ENCODE data around the gene PRPF40A. TPM values are rescaled to one million over a fixed set of nuclear protein-coding genes. Genes with fewer than 3 reads are reported as not detected.
A peak's percentile ranks its signal among the peaks of the same experiment; 100 is the strongest.

PRPF40A gene
- total and polyA plus RNA-seq, 9 of the 15 experiments (the other 6 are each of a cell fraction or from before 2014, with no cell fraction given) = 168 to 304 (median 264) TPM

DNA sequence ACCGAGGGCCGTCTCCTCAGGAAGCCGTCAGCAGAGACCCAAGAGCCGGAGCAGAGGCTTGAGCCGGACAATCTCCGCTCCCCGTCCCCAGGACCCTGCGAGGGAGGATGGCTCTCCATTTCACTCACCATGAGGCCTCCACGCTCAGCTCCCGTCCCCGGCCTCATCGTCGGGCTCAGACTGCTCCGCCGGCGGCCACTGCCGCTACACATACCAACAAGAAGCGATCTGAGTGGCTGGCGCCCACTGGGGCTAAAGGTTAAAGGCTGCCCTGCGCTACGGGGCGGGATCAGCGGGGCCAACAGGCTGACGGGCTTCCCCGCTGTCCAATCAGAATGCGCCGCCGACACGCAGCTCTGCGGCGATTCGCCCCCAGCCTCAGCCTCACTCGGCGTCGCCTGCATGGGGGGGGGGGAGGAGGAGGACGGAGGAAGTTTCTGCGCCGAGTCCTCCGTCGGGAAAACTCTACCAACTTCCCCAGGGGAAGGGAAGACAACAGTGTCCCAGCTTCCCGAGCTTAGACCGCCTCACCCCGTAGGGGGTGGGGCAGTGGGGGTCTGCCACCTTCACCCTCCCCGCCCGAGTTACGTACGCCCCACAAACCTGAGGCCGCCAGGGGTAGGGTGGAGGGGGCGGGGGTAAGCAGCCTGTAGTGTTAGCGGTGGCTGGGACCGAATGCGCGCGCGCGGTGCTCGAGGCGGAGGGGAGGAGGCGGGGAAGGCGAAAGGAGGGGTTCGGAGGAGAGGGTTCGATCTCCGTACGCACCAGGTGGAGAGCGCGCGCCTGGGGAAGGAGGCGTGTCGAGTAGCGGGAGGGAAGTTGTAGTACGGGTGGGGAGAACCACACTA, at the start of gene PRPF40A (continued):
- TF ChIP-seq, protein P1, sequence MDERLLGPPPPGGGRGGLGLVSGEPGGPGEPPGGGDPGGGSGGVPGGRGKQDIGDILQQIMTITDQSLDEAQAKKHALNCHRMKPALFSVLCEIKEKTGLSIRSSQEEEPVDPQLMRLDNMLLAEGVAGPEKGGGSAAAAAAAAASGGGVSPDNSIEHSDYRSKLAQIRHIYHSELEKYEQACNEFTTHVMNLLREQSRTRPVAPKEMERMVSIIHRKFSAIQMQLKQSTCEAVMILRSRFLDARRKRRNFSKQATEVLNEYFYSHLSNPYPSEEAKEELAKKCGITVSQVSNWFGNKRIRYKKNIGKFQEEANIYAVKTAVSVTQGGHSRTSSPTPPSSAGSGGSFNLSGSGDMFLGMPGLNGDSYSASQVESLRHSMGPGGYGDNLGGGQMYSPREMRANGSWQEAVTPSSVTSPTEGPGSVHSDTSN (CRISPR knock-in tag; IDR thresholded peaks at IDR 0.05; ENCODE audit: low read depth) = peak; percentile 83
- TF ChIP-seq, protein P1 (tag; conservative IDR thresholded peaks at IDR 0.05; ENCODE audit: low read depth) = peak; percentile 98
- TF ChIP-seq ELF4 (CRISPR knock-in tag; IDR thresholded peaks at IDR 0.05) = no peak
- no peak for TF ChIP-seq NUFIP1 (IDR thresholded peaks at IDR 0.05; ENCODE audit: partially characterized antibody)
- TF ChIP-seq HDAC8 (tag; IDR thresholded peaks at IDR 0.05) = no peak
- no peak for TF ChIP-seq ZNF232 (CRISPR knock-in tag; IDR thresholded peaks at IDR 0.05)
- TF ChIP-seq, protein P2, sequence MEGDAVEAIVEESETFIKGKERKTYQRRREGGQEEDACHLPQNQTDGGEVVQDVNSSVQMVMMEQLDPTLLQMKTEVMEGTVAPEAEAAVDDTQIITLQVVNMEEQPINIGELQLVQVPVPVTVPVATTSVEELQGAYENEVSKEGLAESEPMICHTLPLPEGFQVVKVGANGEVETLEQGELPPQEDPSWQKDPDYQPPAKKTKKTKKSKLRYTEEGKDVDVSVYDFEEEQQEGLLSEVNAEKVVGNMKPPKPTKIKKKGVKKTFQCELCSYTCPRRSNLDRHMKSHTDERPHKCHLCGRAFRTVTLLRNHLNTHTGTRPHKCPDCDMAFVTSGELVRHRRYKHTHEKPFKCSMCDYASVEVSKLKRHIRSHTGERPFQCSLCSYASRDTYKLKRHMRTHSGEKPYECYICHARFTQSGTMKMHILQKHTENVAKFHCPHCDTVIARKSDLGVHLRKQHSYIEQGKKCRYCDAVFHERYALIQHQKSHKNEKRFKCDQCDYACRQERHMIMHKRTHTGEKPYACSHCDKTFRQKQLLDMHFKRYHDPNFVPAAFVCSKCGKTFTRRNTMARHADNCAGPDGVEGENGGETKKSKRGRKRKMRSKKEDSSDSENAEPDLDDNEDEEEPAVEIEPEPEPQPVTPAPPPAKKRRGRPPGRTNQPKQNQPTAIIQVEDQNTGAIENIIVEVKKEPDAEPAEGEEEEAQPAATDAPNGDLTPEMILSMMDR (IDR thresholded peaks at IDR 0.05 in 2 of 3, conservative IDR thresholded peaks at IDR 0.05 in 1 of 3; ENCODE audit: insufficient read depth in 2 of 3, low read depth in 1 of 3, low read length in 3 of 3) = no peak
- TF ChIP-seq RBM25 (IDR thresholded peaks at IDR 0.05; ENCODE audit: low read depth, low read length, severe bottlenecking) = peak; percentile 99
- TF ChIP-seq, protein P3, sequence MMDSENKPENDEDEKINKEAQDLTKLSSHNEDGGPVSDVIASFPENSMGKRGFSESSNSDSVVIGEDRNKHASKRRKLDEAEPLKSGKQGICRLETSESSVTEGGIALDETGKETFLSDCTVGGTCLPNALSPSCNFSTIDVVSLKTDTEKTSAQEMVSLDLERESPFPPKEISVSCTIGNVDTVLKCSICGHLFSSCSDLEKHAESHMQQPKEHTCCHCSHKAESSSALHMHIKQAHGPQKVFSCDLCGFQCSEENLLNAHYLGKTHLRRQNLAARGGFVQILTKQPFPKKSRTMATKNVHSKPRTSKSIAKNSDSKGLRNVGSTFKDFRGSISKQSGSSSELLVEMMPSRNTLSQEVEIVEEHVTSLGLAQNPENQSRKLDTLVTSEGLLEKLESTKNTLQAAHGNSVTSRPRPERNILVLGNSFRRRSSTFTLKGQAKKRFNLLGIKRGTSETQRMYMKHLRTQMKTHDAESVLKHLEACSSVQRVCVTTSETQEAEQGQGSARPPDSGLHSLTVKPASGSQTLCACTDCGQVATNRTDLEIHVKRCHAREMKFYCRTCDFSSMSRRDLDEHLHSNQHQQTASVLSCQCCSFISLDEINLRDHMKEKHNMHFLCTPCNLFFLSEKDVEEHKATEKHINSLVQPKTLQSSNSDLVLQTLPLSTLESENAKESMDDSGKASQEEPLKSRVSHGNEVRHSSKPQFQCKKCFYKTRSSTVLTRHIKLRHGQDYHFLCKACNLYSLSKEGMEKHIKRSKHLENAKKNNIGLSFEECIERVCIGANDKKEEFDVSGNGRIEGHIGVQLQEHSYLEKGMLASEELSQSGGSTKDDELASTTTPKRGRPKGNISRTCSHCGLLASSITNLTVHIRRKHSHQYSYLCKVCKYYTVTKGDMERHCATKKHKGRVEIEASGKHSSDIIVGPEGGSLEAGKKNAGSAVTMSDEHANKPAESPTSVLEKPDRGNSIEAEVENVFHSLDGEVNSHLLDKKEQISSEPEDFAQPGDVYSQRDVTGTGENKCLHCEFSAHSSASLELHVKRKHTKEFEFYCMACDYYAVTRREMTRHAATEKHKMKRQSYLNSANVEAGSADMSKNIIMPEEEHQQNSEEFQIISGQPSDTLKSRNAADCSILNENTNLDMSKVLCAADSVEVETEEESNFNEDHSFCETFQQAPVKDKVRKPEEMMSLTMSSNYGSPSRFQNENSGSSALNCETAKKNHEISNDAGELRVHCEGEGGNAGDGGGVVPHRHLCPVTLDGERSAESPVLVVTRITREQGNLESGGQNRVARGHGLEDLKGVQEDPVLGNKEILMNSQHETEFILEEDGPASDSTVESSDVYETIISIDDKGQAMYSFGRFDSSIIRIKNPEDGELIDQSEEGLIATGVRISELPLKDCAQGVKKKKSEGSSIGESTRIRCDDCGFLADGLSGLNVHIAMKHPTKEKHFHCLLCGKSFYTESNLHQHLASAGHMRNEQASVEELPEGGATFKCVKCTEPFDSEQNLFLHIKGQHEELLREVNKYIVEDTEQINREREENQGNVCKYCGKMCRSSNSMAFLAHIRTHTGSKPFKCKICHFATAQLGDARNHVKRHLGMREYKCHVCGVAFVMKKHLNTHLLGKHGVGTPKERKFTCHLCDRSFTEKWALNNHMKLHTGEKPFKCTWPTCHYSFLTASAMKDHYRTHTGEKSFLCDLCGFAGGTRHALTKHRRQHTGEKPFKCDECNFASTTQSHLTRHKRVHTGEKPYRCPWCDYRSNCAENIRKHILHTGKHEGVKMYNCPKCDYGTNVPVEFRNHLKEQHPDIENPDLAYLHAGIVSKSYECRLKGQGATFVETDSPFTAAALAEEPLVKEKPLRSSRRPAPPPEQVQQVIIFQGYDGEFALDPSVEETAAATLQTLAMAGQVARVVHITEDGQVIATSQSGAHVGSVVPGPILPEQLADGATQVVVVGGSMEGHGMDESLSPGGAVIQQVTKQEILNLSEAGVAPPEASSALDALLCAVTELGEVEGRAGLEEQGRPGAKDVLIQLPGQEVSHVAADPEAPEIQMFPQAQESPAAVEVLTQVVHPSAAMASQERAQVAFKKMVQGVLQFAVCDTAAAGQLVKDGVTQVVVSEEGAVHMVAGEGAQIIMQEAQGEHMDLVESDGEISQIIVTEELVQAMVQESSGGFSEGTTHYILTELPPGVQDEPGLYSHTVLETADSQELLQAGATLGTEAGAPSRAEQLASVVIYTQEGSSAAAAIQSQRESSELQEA (IDR thresholded peaks at IDR 0.05; ENCODE audit: low read depth) = no peak
- no peak for TF ChIP-seq SMC3 (conservative IDR thresholded peaks at IDR 0.05; ENCODE audit: insufficient read depth, low read depth, low read length)
- TF ChIP-seq CREB1 (IDR thresholded peaks at IDR 0.05) = peak; percentile 95
- peak; percentile 94 for TF ChIP-seq CREB1 (CRISPR knock-in tag; IDR thresholded peaks at IDR 0.05)
- TF ChIP-seq MCM2 (IDR thresholded peaks at IDR 0.05; ENCODE audit: low read depth) = no peak
- peak; percentile 93 for TF ChIP-seq PHF20 (IDR thresholded peaks at IDR 0.05; ENCODE audit: partially characterized antibody)
- no peak for TF ChIP-seq NR2F6 (CRISPR knock-in tag; IDR thresholded peaks at IDR 0.05)
